ENCODE measurements around the gene GREB1L.
A peak's percentile ranks its signal among the peaks of the same experiment; 100 is the strongest.

GREB1L gene

DNA sequence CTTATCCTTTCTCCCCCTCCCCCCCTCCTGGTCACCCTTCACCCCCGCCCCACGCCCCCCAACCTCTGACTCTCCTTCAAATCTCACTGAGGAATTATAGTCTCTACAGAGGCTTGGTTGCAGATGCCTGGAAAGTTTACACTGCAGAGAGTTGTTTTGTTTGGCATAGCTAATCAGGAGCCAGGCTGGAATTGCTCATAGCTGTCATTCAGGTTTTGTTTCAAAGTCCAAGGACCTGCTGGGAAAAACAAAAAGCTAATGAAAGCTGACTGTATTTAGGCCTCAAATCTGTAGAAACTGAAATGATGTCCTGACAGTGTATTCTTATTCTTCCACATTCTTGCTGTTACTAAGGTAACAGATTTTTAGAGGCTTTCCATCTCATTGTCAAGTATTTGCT lies 22.6 kb downstream of the GREB1L start:
- Histone ChIP-seq H3K4me1 (ENCODE audit: insufficient read depth, insufficient read length) (no peaks in the 10 kb centered on the region), H3K9ac (ENCODE audit: insufficient read length, low read depth) (no peak overlapping the region), H3K9me3 (ENCODE audit: insufficient read depth, low read length) (no peaks in the 10 kb centered on the region), H3K27me3 (ENCODE audit: insufficient read depth, insufficient read length) (no peaks in the 10 kb centered on the region), H3K4me3 (ENCODE audit: insufficient read length, low read depth) (no peak overlapping the region), H3K36me3 (ENCODE audit: insufficient read depth, insufficient read length, low read length) (no peaks in the 10 kb centered on the region)
- TF ChIP-seq YY1 (IDR thresholded peaks at IDR 0.05; ENCODE audit: insufficient read depth, insufficient read length), result no peak
- TF ChIP-seq SUZ12 (IDR thresholded peaks at IDR 0.05; ENCODE audit: extremely low read depth, insufficient read depth, insufficient read length), result no peak
- TF ChIP-seq ZNF274 (IDR thresholded peaks at IDR 0.05; ENCODE audit: low read depth, low read length), result no peak
- peak; percentile 38 for DNase-seq (ENCODE audit: low read depth, low spot score)

GRCh38 chr18:21265971-21266673 lies 24.1 kb downstream of the GREB1L start:
- DNase-seq (ENCODE audit: low read depth, low spot score), result no peak
- H3K27me3 ChIP-seq (ENCODE audit: insufficient read depth, insufficient read length), result no peaks in the 10 kb centered on the region
- H3K4me3 ChIP-seq (ENCODE audit: insufficient read length, low read depth), result no peak overlapping the region
- no peak overlapping the region for H3K9ac ChIP-seq (ENCODE audit: insufficient read length, low read depth)
- H3K36me3 ChIP-seq (ENCODE audit: insufficient read depth, insufficient read length, low read length), result no peaks in the 10 kb centered on the region
- TF ChIP-seq YY1 (IDR thresholded peaks at IDR 0.05; ENCODE audit: insufficient read depth, insufficient read length), result no peak
- TF ChIP-seq ZNF274 (IDR thresholded peaks at IDR 0.05; ENCODE audit: low read depth, low read length), result no peak
- no peak for TF ChIP-seq SUZ12 (IDR thresholded peaks at IDR 0.05; ENCODE audit: extremely low read depth, insufficient read depth, insufficient read length)
- H3K9me3 ChIP-seq (ENCODE audit: insufficient read depth, low read length), result no peaks in the 10 kb centered on the region
- H3K4me1 ChIP-seq (ENCODE audit: insufficient read depth, insufficient read length), result no peaks in the 10 kb centered on the region

DNA sequence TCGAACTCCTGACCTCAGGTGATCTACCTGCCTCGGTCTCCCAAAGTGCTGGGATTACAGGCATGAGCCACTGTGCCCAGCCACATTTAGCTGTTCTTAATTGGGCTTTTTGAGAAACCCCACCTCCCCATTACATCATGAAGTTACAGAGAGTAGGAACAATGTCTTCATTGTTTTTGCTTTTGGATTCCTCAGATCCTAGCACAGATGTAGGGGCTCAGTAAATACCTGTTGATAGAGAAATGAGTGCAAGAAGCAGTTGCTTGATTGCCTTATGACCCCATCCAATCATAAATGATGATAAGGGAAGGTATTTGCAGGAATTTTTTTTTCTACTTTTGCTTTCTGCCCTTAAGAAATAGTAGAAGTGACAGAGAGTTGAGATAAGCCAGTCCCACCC lies 25.4 kb downstream of the GREB1L start:
- no peak for DNase-seq (ENCODE audit: low read depth, low spot score)
- Histone ChIP-seq H3K4me1 (ENCODE audit: insufficient read depth, insufficient read length) (no peaks in the 10 kb centered on the region), H3K4me3 (ENCODE audit: insufficient read length, low read depth) (no peak overlapping the region), H3K9me3 (ENCODE audit: insufficient read depth, low read length) (no peaks in the 10 kb centered on the region), H3K36me3 (ENCODE audit: insufficient read depth, insufficient read length, low read length) (no peaks in the 10 kb centered on the region), H3K9ac (ENCODE audit: insufficient read length, low read depth) (no peak overlapping the region), H3K27me3 (ENCODE audit: insufficient read depth, insufficient read length) (no peaks in the 10 kb centered on the region)
- no peak for TF ChIP-seq ZNF274 (IDR thresholded peaks at IDR 0.05; ENCODE audit: low read depth, low read length)
- no peak for TF ChIP-seq SUZ12 (IDR thresholded peaks at IDR 0.05; ENCODE audit: extremely low read depth, insufficient read depth, insufficient read length)
- TF ChIP-seq YY1 (IDR thresholded peaks at IDR 0.05; ENCODE audit: insufficient read depth, insufficient read length), result no peak

- TF ChIP-seq SUZ12 (IDR thresholded peaks at IDR 0.05; ENCODE audit: extremely low read depth, insufficient read depth, insufficient read length) (no peak), ZNF274 (IDR thresholded peaks at IDR 0.05; ENCODE audit: low read depth, low read length) (no peak), YY1 (IDR thresholded peaks at IDR 0.05; ENCODE audit: insufficient read depth, insufficient read length) (no peak)
- Histone ChIP-seq H3K4me1 (ENCODE audit: insufficient read depth, insufficient read length) (no peaks in the 10 kb centered on the region), H3K36me3 (ENCODE audit: insufficient read depth, insufficient read length, low read length) (no peaks in the 10 kb centered on the region)
These were observed 27.3 kb downstream of the GREB1L start for GRCh38 chr18:21269349-21269748.

DNA sequence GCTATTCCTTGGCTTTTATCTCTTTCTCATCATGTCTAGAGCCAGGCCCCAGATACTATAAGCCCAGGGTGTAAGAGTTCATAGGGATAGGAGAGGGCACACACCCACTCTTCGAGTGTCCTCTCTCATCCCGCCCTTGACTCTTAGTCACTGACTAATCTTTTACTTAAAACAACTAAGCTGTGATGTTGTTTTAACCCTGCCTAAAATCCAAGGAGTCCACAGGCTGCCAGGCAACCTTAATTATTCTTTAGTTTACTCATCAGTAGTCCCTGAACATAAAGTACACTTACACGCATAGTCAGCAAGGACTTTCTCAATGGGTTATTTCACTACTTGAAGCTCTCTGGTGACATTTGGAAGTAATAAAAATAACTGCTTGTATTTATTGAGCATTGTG lies 28.4 kb downstream of the GREB1L start:
- H3K4me1 ChIP-seq (ENCODE audit: insufficient read depth, insufficient read length), result no peaks in the 10 kb centered on the region
- H3K36me3 ChIP-seq (ENCODE audit: insufficient read depth, insufficient read length, low read length), result no peaks in the 10 kb centered on the region
- no peak overlapping the region for H3K4me3 ChIP-seq (ENCODE audit: insufficient read length, low read depth)

More at GRCh38 chr18:21269349-21269748, 27.3 kb downstream of the GREB1L start:
- DNase-seq (ENCODE audit: low read depth, low spot score), result no peak
- Histone ChIP-seq H3K9me3 (ENCODE audit: insufficient read depth, low read length) (no peaks in the 10 kb centered on the region), H3K9ac (ENCODE audit: insufficient read length, low read depth) (no peak overlapping the region), H3K27me3 (ENCODE audit: insufficient read depth, insufficient read length) (no peaks in the 10 kb centered on the region), H3K4me3 (ENCODE audit: insufficient read length, low read depth) (no peak overlapping the region)

GRCh38 chr18:21272016-21272579 lies 30.1 kb downstream of the GREB1L start:
- H3K27me3 ChIP-seq (ENCODE audit: insufficient read depth, insufficient read length), result no peaks in the 10 kb centered on the region
- H3K9ac ChIP-seq (ENCODE audit: insufficient read length, low read depth), result no peak overlapping the region
- no peak overlapping the region for H3K4me3 ChIP-seq (ENCODE audit: insufficient read length, low read depth)
- H3K36me3 ChIP-seq (ENCODE audit: insufficient read depth, insufficient read length, low read length), result no peaks in the 10 kb centered on the region
- H3K9me3 ChIP-seq (ENCODE audit: insufficient read depth, low read length), result no peaks in the 10 kb centered on the region
- no peak for TF ChIP-seq SUZ12 (IDR thresholded peaks at IDR 0.05; ENCODE audit: extremely low read depth, insufficient read depth, insufficient read length)
- TF ChIP-seq ZNF274 (IDR thresholded peaks at IDR 0.05; ENCODE audit: low read depth, low read length), result no peak
- TF ChIP-seq YY1 (IDR thresholded peaks at IDR 0.05; ENCODE audit: insufficient read depth, insufficient read length), result no peak
- DNase-seq (ENCODE audit: low read depth, low spot score), result no peak
- H3K4me1 ChIP-seq (ENCODE audit: insufficient read depth, insufficient read length), result no peaks in the 10 kb centered on the region

More for the DNA sequence above, 28.4 kb downstream of the GREB1L start:
- no peak for TF ChIP-seq YY1 (IDR thresholded peaks at IDR 0.05; ENCODE audit: insufficient read depth, insufficient read length)
- TF ChIP-seq ZNF274 (IDR thresholded peaks at IDR 0.05; ENCODE audit: low read depth, low read length), result no peak
- no peak for TF ChIP-seq SUZ12 (IDR thresholded peaks at IDR 0.05; ENCODE audit: extremely low read depth, insufficient read depth, insufficient read length)
- H3K9ac ChIP-seq (ENCODE audit: insufficient read length, low read depth), result no peak overlapping the region
- DNase-seq (ENCODE audit: low read depth, low spot score), result no peak
- H3K27me3 ChIP-seq (ENCODE audit: insufficient read depth, insufficient read length), result no peaks in the 10 kb centered on the region
- H3K9me3 ChIP-seq (ENCODE audit: insufficient read depth, low read length), result no peaks in the 10 kb centered on the region

GRCh38 chr18:21273568-21273967 lies 31.5 kb downstream of the GREB1L start:
- DNase-seq (ENCODE audit: low read depth, low spot score), result no peak
- Histone ChIP-seq H3K4me1 (ENCODE audit: insufficient read depth, insufficient read length) (no peaks in the 10 kb centered on the region), H3K9me3 (ENCODE audit: insufficient read depth, low read length) (no peaks in the 10 kb centered on the region), H3K36me3 (ENCODE audit: insufficient read depth, insufficient read length, low read length) (no peaks in the 10 kb centered on the region), H3K9ac (ENCODE audit: insufficient read length, low read depth) (no peak overlapping the region), H3K27me3 (ENCODE audit: insufficient read depth, insufficient read length) (no peaks in the 10 kb centered on the region), H3K4me3 (ENCODE audit: insufficient read length, low read depth) (no peak overlapping the region)
- TF ChIP-seq SUZ12 (IDR thresholded peaks at IDR 0.05; ENCODE audit: extremely low read depth, insufficient read depth, insufficient read length), result no peak
- no peak for TF ChIP-seq ZNF274 (IDR thresholded peaks at IDR 0.05; ENCODE audit: low read depth, low read length)
- no peak for TF ChIP-seq YY1 (IDR thresholded peaks at IDR 0.05; ENCODE audit: insufficient read depth, insufficient read length)
